GM18867 (cell line): ENCODE results near the gene RANBP3L.
"Not testable (repeated sequence)": the region's sequence is repeated elsewhere in the genome, so short reads cannot be mapped to it uniquely, and the experiment has no call there.

ENCODE experiments used
- ATAC-seq: cut with Tn5 transposase; IDR thresholded peaks from one replicate; pipeline ENCODE4 v1.9.1; 2021; ENCODE audit warnings: mild to moderate bottlenecking, moderate library complexity; ENCODE audit not compliant: unreplicated experiment

Gene RANBP3L, protein sequence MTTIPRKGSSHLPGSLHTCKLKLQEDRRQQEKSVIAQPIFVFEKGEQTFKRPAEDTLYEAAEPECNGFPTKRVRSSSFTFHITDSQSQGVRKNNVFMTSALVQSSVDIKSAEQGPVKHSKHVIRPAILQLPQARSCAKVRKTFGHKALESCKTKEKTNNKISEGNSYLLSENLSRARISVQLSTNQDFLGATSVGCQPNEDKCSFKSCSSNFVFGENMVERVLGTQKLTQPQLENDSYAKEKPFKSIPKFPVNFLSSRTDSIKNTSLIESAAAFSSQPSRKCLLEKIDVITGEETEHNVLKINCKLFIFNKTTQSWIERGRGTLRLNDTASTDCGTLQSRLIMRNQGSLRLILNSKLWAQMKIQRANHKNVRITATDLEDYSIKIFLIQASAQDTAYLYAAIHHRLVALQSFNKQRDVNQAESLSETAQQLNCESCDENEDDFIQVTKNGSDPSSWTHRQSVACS

DNA sequence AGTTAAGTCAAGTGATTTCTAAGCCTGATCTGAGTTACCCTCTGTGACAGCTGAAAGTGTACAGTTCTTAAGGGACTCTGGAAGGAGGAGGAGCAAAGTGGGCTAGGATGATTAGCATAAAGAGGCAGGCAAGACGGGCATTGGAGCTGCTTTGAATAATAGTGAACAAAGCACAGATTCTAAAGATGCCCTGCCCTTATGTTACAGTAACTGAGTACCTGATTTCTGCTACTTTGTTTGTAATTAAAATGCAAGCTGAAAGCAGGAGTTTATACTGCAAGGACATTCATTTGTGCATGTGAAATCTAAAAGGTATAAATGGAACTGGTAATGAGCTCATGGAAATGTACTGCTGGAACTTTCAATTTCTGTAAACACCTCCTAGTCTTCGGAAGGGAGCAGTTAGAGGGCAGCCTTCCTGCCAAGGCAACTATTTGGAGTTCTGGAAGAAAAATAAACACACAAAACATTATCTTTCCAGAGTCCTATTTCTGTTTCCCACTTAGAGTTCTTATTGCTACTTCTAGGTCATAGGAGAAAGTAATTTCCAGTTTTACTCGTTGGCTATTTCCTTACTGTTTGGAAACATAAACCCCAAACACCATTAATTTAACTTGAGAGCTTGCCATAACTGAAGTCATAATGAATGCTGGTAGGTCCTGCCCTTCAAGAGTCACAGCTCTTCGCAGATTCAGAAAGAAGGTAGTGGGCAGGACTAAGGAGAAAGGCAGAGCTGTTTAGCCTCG, at the start of gene RANBP3L:
RANBP3L (minus strand) TSS at position 45 of the 746 bp plus-strand sequence. CDS start 486 bp downstream, outside the sequence.
- ATAC-seq: peak; percentile 75

DNA sequence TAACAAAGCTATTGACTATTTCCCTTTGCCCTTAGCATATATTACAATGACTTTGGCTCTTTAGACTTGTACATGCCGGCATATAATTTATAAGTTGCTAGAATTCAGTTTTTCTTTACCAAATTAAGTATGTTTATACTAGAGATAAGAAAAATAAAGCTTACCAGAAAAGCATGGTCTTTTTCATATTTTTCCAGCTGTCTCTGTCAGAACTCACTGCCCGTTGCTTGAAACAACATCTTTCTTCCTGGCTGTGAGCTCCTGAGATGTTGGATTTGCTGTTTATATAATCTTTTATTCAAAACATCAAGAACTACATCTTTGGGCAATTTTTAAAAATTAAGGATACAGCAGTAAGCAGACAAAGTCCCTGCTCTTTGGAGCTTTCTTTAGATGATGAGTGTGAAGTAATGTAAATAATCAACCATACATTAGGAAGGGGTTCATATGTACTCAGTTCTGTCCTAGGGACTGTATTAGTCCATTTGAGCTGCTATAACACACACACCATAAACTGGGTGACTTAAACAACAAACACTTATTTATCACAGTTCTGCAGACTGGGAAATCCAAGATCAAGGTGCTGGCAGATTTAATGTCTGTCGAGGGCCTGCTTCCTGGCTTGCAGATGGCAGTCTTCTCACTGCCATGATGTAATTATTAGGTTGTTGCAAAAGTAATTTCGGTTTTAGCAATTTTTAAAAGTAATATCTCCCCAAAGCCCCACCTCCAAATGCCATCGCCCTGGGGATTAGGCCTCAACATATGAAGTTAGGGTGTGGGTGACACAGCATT, 45.4 kb upstream of the RANBP3L start:
- no peak for ATAC-seq

DNA sequence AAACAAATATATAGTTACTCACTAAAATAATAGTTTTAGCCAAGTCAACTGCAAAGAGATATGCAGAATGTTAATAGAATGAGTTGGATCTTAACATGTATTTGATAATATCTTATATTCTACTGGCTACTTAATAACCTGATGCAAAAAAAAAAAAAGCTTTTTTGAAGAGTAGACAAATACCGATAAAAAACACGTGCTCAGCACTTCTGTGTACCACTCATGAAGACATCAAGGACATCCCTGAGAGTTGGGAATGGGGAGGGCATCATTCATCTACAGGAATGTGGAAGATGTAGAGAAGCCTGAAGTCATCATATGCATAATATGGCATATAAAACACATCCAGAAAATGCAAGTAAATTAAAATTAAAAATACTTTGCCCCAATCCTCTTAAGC, 43.2 kb upstream of the RANBP3L start:
- ATAC-seq: no peak

DNA sequence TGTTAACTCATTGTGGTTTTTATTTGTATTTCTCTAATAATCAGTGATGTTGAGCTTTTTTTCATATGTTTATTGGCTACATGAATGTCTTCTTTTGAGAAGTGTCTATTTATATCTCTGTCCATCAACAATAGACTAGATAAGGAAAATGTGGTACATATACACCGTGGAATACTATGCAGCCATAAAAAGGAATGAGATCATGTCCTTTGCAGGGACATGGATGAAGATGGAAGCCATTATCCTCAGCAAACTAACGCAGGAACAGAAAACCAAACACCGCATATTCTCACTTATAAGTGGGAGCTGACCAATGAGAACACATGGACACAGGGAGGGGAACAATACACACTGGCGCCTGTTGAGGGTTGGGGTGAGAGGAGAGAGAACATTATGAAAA, 40.0 kb upstream of the RANBP3L start:
- ATAC-seq: not testable (repeated sequence)

DNA sequence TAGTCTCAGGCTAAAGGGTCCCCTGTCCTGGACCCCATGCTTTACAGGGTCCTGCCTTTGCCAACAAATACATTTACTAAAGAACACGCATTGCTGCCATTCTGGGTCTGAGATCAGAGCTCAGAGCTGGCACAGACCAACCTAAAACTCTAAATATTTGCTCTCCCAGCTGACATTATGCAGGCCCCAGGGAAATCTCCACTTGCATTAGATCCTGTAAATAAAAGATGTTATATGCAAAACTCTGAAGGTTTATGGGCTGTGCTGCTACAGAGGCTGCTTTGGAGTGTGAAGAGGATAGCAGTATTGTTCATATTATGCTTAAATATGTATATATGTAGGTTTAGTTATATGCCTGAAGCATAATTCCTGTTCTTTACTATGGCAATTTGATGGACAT, 35.9 kb upstream of the RANBP3L start:
- ATAC-seq: no peak

DNA sequence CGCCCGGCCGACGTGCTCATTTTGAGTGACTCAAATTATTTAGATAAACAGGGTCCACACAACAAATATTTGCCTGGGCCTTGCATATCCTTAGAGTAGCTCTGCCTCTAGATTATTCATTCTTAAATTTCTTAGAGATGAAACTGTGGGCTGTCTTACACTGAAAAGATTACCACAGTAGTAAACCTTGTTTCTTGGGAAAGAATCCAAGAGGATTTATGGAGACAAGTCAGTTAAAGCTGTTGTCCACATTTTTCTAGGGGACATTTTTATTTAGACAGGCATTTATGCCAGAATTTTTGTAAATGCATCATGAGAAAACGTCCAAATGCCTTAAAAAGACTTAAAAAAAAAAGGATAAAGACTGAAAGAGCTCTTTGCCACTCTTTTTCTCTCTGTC, 32.6 kb upstream of the RANBP3L start:
- ATAC-seq: no peak

DNA sequence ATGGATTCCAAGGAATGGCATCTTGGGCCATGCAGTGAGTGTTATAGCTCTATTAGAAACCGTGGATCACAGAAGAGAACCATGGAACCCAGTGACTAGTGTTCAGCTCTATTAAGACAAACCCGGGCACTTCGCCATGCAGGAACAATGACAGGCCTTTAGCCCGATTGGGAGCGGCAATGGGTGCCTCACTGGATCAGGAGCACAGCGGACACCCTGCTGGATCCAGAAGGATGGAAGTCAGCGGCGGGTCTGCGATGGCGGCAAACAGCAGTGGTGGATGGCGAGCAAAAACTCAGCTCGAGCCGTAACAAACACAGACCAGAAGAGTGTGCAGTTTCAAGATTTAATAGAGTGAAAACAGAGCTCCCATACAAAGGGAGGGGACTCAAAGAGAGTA, 31.0 kb upstream of the RANBP3L start:
- ATAC-seq: not testable (repeated sequence)

DNA sequence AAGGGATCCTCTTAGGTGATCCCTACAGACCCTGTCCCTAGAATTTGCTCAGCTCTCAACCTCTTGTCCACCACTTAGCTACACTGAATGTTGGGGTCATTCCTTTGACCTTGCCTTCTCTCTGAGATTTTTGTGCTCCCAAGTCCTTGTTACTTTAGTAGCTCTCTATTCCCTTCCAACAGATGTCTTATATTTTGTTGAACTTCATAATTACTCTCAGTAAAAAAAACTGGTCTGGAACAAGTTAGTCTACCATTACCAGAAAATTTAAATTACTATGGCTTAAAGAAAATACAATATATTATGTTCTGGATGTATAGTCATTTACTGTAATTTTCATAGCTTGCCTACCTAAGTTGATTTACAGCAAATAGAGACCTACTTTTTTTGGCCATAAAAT, 23.5 kb upstream of the RANBP3L start:
- ATAC-seq: no peak

DNA sequence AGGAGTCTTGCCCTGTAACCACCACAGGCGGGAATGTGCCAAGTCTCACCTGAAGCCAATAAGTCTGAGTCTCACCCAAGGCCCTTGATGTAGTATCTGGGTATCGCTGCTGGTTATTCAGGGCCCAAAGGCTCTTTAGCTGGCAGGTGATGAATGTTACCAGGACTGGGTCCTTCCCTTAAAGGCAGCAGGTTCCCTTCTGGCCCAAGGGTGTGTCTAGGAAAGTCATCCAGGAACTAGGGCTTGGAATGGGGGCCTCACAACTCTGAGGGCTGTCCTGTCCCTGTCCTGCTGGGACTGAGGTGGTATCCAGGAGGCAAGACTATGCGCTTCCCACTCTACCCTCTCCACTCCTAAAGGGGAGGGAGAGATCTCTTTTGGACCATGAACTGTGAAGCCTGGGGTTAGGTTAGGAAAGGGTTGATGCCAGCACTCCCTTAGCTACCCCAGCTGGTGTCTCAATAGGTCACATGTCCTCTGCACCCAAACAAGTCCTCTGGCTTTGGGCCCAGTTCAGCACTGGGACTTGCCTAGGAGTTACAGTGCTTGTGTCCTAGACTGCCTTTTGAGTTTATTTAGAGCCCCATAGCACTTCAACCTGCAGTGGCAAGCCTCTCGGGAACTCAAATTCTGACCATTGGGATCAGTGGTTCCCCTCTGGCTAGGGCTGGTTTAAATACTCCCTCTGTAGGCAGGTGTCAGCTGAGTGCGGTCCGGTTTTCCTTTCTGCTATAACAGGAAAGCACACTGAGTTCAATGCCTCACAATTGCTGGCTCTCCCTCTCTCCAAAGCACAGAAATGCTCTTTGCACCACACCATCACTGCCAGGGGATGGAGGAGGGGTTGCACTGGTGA, 22.5 kb upstream of the RANBP3L start:
- ATAC-seq: no peak

DNA sequence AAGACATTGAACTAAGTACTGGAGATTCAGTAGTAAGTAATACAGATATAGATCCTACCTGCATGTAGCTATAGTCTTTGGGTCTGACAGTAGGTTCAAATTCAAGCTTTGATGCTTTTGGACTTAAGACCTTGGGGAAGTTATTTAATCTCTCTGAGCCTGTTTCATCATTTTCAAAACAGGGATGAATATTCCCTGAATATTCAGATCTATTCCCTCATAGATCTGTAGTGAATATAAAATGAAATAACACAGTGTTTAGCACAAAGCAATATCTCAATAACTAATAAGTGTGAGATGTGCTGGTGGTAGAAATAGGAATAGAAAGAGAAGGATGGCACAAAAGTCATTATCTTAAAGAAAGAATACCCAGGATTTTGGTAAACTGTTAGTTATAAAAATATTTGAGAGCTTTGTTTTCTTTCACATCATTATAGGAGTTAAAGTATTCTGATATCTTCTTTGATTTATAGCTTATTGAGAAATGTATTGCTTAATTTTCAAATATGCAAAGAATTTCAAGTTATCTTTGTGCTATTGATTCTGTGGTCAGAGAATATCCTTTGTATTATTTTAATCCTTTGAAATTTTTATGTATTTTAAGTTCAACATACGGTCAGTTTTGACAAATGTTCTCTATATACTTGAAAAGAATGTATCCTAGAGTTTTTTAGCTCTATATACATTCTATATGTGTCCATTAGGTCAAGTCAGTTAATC, 11.4 kb upstream of the RANBP3L start:
- no peak for ATAC-seq

DNA sequence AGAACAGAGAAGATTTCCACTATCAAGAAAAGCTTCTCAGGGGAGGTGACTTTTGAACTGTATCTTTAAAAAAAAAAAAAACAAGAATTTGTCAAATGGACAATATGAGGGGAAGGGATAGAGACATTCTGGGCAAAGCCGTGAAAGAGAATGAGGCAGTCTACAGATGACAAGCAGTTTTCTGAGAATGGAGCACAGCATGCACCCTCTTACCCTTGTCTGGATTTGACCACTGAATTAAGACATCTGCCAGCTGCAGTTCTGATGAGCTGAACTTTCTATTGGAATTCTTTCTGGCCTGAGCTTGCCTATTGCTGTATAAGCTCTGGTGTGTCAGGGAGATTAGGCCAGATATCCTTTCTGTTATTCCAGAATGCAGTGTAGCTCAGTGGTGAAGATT, 10.3 kb upstream of the RANBP3L start:
- ATAC-seq: no peak

DNA sequence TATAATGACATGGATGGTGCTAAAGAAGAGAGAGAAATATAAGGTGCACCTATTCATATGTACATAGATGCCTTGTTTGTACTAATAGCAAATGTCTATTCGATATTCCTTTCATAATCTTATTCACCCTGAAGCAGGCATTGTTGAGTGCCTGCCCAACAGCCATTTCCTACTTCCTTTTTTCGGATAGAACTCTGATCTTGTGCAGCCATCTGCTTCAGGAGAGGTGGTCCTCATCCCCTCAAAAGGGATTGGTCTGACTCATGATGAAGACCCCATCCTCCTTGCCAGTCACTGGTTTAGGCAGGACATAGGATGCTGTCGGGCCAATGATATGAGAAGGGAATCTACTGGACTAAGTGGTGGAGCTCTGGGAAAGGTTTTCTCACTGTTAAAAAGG, 8.4 kb upstream of the RANBP3L start:
- ATAC-seq: no peak

DNA sequence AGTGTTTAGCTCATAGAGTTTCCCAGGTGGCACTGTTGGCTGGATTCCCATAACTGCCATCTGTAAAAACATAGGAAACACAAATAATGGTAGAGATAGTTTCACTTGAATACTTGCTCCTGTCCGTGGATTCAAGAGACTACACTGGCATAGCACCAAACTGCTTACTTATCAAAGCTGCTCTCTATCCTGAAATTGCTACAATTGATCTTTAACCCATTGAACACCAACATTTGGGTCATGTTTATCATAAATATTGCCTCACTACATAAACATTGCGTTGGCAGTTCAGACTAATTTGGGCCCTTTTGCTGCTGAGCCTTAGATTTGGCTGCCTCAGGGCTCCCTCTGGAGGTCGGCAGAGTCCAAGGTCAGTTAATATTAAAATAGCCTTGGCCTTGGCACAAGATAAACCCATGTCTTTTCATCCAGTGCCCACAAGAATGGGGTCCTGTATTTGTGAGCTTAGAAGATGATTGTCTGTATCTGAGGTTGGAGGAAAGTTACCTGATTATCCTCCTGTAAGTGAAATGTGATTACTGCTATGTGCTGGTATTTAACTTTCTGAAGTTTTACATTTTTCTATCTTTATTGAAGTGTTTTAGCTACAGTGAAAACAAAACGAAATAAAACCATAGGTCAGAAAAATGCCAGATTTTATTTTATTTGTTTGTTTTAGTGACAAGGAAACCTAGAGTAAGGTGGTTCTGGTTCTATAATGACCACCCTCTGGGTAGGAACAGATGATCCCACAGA, 4.0 kb upstream of the RANBP3L start:
- ATAC-seq: peak; percentile 81

DNA sequence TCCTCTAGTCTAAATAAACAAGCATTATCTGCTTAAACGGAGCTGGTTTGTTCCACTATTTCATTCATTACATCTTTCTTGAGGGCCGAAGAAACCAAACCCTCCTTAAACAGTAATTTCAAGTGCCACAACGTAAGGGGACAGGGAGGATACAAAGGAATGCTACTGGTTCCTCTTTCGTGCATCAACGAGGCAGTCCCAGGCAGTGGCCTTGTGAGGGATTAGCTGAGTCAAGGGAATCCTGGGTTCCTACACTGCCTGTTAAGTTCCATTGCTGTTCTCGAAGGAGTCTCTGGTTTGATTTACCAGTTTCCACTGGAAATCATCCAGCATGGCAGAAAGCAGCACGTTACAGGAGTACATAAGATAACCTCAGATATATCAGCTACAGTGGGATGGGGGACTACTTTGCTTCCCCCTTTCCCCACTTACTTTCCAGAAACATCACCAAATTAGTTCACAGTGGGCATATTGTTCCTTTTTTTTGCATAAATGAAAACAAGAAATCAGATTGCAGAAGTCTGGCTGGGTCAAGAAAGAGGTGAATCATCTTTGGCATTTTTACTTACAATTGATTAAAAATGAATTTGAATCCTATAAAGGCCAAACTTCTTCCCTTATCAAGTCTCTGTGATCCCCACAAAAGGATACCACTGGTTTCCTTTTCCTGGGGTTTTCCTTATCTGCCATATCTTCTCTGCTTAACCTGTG, 2.5 kb upstream of the RANBP3L start:
- ATAC-seq: no peak

DNA sequence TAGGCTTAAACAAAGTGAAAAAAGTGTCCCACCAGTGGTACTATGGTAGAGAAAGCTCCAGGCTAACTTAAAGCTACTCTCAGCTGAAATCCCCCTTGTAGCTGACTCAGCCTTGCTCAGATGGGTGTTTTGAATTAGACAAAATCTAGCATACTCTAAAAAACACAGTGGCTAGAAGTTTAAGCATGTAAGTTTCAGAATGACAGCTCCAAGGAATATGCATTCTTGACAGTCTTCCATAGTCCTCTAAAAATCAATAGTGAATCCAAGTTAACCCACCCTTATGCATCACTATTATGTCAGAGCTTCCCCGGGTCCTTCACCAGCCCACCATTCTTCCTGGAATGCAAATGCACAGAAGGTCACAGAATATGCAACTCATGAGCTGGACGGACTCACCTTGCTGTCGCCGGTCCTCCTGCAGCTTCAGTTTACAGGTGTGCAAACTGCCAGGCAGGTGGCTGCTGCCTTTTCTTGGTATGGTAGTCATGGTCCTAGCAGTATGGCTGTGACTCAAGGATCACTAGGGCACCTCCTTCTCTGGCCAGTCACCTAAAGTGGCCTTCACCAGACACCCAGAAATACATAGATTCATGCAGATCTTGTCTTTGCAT, 668 bp downstream of the RANBP3L start:
- no peak for ATAC-seq

DNA sequence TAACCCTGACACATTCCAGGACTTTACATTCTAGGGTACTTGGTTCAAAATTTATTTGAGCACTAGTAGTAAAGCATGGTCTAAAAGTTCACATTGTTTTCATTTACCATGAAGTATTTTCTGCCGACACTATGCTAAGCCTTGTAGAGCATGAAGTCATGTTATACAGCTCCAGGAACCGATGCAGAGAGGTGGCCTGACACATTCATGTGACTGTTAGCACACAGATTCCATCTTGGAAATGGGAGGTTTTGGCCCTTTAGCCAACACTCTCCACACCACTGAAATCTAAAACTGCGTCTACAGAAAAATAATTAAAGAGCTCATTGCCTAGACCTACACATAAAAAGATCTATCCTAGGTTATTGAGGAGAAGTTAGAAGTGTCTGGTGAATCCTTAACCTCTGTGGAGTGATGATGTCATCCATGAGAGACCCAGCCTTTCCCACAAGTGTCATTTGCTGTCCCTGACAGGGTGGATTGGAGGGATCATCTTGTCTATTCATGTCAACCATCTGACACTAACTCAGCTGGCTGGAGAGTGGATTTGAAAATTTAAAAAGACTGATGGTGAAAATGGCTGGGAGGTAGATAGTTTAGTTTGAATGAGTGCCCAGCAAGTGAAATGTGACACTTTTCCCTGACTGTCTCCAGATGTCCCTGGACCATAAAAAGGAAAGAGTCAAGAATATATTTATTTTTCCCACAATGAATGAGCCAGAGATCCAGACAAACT, 1.3 kb downstream of the RANBP3L start:
- no peak for ATAC-seq

DNA sequence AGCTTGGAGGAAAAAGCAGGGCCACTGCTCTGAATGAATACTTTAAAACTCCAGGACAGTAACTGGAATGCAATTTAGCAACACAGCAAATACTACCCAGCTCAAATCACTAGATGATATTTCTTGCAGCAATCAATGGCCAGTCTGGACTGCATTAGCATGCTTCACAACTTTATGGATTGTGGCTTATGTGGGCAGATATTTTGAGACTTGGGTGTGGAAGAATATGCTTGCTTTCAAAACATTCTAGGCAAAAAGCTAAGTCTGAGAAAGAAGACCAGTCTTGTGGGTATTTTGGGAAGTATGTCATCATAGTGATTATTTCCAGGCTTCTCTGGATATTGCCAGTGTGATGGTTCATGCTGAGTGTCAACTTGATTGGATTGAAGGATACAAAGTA, 3.1 kb downstream of the RANBP3L start:
- no peak for ATAC-seq
